SKM-1 treated with dmso at 0.1 percent for 144 hours (cell line): ENCODE results near the gene MLYCD.
A peak's percentile ranks its signal among the peaks of the same experiment; 100 is the strongest.

ENCODE experiments used
- DNase-seq: peaks from one replicate; lab custom pipeline; 2025; ENCODE audit not compliant: unreplicated experiment; lab: John Stamatoyannopoulos, UW

Gene MLYCD

DNA sequence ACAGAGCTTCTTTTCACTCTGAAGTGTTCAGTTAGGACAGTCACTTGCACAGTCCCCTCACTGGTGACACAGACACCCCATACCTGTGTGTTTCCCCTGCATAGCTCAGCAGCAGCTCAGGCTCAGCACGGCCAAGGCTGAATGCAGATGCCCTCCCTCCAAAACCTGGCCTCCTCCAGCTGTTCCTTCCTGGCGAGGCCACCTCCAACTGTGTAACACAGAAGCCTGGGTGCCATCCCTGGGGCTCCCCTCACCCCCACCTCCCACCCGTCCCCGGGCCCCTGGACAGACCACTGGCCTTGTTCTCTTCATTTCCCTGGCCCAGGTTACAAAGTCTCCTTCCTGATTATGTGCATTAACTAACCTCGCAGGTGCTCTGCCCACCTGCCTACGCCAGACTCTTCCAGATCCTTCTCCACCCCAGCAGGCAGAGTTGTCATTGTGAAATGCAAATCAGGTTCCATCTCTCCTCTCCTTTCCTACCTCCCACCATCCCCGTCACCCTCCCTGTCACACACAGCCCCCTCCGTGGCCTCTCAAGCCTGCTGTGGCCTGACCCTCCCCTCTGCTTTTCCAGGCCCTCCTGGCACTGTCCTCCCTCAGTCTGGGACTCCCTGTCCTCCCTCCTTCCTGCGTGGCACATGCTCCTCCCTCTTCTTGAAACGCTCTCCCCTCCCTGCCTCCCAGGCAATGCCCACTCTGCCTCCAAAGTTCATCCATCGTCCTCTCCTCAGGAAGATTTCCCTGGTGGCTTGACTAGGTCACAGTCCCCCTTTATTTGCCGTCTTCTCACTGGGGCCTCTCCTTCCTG lies 26.4 kb downstream of the MLYCD start:
- DNase-seq = no peak

DNA sequence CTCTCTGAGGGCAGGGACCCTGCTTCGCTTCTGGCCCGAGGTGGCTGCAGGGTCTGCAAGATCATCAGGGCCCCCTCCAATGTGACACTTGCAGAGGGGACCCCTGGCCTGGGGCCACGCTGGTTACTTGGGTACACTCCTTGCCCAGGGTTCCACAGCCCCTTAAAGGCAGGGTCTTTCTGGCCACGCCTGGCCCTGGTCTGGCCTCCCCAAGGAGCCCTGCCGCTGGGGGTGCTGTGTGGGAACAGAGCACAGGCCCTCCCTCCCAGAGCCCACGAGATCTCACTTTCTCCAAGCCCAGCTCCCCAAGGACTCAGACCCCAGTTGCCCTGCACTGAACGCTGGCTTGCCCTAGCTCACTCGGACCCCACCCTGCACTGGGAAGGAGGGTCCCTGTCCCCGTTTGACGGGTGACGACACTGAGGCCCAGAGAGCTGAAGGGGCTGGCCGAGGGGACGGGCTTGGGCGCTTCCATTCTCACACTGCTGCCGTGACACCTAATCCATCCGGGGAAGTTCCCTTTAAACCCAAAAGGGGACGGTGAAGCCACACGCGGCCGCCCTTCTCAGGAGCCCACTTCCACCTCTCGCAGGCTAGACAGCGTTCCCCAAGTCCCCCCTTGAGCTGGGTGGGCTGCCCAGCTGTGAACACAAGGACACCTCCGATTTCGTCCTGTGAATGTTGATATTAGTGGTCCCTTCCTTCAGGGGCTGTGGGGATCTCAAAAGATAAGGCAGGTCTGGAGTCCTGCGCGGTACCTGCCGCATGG lies 27.2 kb downstream of the MLYCD start:
- no peak for DNase-seq

DNA sequence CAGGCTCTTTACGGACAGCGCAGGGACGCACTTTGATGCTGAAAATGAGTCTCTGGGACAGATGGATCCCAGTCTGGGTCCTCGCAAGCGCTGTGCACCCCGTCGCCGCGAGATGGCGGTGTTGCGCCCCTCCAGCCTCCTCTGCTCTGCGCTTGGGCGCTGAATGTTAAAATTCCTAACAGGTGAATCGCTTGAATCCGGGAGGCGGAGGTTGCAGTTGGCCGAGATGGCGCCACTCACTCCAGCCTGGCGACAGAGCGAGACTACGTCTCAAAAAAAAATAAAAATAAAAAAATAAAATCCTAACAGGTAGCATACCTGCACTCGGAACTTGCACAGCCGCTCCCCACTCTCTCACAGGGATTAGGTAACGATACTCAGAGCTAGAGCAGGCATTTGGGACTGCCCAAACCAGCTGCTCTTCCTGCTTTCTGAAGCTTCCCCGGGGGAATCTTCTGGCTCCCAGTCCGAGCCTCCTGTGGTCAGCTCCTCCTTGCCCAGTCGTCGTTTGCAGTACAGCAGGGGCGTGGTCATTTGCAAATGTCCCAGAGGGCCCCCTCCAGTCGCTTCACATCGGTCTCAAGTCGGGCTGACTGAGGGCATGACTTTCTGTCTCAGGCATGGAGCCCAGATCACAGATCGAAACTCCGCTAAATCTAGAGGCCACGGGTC lies 27.9 kb downstream of the MLYCD start:
- DNase-seq = peak; percentile 44

DNA sequence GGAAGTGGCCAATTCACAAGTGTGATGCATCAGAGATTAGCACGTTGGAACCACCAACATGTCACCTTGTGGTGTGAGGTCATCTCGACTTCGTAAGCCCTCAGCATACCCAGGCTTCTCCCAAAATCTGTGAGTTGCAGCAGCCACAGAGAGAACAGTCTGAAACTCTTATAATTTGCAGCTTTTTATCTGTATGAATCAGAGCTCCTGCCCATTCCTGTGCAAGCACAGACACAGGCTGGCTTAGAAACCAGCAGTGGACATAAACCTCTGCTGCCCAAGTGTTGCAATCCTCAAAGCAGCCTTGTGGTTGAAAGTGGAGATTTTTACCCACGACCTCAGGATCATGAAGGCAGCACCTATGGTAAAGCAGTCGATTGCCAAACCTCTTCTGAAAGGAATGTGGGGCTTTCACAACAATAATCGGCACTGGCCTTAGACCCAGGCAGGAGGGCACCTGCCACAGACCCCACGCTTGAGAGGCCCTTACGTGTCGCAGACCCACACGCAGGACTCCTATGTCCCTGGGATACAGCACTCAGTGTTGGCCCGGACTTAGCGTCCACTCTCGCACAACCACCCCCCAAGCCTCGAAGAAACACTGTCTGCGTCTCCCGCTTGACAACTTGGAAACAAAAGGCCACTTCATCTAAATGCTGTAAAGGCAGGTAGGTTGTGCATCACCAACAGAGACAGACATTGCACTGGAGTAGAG lies 29.6 kb downstream of the MLYCD start:
- DNase-seq = no peak

DNA sequence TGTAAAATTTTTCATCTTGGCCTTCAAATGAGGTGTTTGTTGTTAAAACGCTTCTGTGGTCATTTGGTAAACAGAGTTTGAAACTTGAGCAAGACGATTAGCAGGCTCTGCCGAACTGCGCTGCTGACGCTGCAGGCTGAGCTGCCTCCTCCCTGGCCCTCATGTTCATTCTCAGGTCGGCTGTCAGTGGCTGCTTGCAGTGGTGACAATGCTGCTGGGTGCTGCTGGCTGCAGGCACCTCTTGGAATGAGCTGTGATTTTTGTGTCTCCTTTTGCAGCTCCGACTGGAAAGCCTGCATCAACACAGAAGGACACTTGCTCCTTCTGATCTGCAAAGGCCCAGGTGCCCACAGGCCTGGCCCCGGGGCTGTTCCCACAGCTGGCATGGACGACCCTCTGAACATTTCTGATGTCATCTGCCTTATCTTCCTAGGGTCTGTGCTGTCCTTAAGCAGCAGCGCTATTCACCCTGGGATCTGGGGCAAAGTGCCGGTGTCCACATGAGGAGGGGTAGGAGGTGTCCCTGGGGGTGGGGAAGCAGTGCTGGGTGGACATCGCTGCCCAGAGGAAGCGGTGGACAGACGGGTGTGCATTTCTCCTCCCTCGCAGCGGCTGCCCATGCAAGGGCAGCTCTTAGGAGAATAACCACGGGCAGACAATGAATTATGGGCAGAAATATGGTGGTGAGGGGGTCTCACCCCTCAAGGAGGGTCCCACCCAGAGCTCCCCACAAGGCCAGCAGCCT lies 31.1 kb downstream of the MLYCD start:
- DNase-seq = no peak

DNA sequence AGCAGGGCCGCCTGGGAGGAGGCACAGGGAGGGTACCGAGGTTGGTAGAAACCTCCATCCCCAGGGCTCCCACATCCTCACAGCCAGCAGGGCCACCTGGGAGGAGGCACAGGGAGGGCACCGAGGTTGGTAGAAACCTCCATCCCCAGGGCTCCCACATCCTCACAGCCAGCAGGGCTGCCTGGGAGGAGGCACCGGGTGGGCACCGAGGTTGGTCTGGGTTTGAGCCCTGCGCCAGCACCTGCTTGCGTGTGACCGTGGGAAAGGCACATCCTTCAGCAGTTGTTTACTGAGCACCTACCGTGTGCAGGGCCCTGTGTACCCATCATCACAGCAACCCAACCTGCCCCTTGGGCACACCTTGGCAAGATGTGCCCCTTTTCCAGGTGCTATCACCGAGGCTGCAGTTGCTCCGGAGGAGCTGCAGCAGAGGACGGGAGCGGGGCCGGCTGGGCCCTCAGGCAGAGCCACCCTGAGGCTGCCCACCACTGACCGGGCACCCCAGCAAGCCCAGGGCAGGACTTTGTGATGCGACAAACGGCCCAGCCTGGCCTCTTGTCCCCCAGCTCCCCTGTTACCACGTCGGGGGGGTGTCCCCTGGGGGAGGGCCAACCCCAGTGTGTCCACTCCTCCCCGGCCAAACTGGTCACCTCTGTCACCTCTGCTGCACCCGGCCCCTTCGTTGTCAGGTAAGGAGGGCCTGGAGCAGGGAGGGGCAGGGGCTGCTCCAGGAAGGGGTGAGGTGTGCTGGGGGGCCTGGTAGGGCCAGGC lies 32.0 kb downstream of the MLYCD start:
- DNase-seq = no peak

DNA sequence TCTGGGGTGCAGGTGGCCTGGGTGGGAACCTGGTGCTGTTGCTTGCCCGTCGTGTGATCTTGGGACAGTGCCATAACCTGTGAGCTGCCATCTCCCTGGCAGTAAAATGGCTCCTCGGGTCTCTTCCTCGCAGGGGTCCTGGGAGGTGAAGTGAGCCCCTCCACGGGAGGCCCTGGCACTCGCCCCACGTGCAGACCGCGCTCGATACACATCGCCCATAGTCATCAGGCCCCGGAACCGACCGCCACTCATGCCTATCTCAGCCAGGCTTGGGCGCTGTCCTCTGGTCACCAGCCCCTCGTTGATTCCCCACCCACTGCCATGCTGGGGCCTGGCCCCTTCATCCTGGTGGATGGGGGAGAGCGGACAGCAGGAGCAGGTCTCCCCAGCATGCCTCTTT lies 32.6 kb downstream of the MLYCD start:
- no peak for DNase-seq

DNA sequence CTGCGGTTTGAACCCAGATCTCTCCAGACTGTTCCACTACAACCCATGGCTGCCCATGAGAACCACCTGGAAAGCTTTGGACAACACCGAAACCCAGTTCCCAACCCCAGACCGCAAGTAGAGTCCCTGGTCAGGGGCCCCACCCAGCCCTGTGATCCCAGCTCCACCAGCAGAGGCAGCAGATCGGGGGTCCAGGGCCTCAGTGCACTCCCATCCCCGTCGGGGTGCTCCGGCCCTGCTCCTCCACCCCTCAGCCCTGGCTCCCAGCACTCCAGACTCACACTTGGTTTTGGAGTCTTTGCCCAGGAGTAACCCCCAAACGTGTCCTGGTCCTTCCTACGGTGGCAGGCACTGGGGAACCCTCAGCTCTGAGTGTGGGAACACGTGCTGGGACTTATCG lies 33.4 kb downstream of the MLYCD start:
- DNase-seq = no peak

DNA sequence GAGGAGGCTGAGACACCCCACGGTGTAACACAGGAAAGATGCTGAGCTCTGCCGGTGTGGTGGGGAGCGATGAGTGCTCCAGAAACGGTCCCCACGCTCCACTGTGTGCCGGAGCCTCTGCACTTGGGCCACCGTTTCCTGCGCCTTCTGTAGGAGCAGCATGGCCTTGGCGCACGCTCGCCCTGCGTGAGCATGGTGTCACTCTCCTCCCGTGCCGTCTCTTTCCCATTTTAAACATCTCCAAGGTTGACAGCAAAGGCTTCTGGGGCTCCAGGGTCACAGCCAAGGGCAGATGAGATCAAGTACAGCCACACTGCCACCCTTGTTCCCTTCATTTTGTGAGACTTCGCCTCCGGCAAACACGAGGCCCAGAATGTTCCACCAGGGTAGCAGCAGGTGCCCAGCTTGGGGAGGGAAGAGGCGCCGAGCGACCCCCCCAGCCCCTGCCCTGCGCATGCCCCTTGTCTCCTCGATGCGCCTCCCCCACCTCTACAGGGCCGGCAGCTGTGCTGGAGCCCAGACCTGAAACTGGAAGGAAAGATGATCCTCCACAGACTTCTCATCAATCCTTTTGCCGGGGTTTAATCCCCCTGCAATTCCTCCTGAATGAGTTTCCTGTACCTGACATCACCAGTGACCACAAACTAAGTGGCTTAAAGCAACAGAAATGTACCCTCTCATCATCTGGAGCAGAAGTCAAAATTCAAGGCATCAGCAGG lies 34.2 kb downstream of the MLYCD start:
- DNase-seq = no peak

DNA sequence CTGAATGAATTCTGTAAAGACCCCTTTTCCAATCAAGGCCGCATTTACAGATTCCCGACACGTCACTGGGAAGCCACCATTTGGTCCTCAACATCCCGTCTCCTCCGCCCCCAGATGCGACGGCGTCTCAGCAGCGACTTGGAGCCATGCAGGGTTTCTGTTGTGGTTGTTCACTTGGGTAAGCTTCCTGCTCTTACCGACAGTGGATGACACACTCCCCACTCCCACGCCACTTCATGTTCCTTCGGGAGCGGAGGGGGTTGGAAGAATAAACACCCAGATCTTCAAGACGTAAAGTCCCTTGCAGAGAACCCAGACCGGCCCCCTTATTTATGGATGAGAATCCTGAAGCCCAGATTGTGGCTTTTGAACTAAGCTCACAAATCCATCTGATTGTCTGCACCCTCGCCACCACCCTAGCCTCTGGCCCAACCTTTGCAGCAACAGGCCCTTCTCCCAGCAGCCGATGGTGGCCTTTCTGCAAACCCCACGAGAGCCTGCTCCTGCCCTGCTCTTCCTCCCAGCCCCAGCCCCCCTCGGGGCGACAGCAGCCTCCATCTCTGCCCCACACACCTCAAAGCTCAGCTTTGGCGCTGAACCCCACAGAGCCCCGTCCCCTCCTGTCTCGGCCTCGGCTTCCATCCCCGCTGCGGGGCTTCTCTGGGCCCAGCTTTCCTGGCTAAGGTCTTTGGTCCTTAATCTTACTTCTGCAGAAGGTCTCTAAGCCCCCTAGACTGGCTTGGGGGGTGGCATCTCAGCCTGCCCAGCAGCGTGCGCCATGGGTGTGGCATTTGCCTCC lies 35.2 kb downstream of the MLYCD start:
- DNase-seq = no peak

DNA sequence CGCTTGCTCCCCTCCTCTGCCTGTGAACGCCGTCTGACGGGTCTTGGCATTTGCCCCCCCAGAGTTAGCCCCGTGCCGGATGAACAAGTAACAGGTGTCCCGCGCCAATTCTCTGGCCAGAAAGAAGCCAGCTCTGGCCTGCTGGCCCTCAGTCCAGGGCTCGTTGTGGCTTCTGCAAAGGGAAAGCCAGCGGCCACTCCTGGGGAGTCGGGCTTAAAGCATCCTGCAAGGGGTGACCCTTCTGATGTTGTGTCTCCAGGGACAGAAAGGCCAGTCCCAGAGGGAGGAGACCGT lies 35.7 kb downstream of the MLYCD start:
- no peak for DNase-seq

DNA sequence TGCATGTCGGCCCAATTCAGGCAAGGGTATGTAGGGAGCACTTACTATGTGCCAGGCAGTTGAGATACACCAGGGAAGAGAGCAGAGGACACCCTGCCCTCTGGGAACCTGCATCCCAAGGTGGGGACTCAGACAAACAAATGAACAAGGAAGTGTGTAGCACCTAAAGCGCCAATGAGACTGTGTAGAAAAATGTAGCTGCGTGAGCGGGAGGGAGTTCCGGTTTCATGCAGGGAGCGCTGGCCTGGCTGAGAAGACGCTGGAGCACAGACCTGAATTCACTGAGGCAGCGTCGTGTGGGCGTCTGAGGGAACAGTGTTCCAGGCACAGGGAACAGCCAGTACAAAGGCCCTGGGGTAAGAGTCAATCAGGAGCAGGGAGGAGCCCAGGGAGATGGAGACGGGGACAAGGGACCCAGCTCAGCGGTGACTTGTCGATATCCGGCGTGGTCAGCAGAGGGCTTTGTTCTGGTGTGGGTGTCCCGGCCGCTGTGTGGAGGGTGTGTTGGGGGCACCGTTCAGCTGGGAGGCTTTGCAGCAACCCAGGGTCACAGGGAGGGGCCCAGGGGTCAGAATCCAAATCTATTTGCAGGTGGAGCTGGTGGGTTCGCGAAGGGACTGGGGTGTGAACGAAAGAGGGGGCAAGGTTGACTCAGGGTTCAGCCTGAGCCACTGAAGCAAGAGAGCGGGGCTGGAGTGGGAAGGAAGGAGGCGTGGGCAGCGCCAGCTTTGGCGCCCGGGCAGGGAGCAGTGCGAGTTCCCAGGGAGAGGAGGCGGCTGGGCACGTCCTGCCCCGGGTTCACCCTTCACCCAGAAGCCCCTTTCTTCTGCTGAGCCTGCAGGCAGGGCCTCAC lies 36.3 kb downstream of the MLYCD start:
- DNase-seq = no peak

DNA sequence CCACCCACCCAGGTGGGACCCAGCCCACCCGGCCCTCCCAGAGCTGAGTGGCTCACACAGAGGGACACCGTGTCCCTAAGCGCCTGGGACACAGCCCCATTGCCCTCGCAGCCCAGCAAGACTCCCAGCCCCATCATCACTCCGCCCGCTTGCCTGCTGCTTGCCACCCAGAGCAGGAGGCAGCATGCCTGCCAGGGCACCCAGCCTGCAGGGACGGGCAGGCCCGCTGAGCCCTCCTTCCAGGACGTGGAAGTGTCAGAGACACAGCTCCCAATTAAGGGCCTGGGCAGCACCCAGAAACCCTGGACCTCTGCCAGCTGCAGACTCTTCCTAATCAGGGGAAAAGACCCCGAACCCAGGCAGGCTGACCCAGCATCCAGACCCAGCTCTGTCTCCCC lies 36.9 kb downstream of the MLYCD start:
- no peak for DNase-seq

DNA sequence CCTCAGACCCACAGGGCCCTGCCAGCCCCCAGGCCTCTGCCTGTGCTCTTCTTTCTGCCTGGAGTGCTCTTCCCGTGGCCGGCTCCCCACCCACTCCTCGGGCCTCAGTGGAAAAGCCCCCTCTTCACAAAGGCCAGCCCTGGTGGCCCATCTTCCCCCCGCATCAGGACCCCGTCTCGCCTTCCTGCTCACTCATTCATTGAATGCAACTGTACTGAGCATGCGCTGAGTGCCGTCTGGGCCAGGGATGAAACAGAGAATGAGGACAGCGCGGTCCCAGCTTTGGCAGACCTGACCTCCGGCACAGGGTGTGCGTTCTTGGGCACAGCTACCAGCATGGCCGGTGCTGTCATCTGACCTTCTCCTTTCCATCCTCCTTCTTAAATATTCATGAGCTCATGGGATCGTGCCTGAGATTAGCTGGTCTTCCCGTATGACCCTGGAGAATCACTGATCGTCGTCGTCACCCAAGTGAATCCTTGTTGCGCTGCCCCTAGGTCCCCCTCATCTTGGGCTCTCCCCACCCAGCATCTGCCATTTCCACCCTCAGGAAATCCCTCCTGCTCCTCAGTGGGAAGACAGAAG lies 37.8 kb downstream of the MLYCD start:
- no peak for DNase-seq

DNA sequence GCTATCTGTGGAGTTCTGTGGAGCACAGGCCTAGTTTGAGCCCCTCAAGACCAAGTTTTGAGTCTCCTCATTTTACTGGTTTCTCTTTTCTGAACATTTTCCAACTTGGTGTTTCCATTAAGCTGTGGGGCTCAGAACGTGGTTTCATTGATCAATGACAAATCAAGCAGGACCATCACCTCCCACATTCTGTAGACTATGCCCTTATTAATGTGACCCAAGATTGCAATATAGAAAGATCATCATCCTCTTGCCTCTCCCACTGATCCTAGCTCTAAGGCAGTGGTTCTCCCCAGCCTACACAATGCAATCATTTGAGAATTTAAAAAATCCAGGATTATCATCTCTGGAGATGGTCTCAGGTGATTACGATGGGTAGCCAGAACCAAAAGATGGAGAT lies 38.4 kb downstream of the MLYCD start:
- no peak for DNase-seq

DNA sequence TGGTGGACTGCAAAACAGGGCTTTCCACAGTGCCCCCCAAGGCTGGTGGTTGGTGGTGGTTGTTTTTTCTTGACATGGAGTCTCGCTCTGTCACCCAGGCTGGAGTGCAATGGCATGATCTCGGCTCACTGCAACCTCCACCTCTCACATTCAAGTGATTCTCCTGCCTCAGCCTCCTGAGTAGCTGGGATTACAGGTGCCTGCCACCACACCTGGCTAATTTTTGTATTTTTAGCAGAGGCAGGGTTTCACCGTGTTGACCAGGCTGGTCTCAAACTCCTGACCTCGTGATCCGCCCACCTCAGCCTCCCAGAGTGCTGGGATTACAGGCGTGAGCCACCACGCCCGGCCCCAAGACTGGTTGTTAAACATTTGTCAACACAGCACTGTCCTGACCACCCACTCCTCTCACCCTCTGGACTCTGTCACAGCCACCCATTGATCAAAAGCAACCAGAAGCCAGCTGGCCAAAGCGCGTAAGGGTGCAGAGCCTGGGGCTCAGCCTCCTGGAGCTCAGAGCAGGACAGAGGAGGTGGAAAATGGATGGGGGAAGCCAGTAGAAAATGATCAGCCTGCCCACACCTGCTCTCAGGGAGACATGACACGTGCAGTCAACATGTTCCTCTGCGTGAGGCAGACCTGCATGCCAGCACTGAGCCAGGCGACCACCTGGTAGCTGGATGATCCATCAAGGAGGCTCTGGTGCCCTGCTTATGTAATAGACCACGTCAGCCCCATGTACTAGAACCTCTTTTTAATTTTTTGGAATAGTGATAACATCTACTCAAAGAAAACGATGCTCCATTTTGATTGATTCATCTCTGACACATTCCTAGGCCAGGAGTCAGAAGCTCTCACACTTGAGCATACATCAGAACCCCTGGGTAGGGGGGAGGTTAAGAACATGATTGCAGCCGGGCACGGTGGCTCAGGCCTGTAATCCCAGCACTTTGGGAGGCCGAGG lies 39.3 kb downstream of the MLYCD start:
- DNase-seq = no peak
